Measurements from ENCODE around the gene HES4.

HES4 gene

DNA sequence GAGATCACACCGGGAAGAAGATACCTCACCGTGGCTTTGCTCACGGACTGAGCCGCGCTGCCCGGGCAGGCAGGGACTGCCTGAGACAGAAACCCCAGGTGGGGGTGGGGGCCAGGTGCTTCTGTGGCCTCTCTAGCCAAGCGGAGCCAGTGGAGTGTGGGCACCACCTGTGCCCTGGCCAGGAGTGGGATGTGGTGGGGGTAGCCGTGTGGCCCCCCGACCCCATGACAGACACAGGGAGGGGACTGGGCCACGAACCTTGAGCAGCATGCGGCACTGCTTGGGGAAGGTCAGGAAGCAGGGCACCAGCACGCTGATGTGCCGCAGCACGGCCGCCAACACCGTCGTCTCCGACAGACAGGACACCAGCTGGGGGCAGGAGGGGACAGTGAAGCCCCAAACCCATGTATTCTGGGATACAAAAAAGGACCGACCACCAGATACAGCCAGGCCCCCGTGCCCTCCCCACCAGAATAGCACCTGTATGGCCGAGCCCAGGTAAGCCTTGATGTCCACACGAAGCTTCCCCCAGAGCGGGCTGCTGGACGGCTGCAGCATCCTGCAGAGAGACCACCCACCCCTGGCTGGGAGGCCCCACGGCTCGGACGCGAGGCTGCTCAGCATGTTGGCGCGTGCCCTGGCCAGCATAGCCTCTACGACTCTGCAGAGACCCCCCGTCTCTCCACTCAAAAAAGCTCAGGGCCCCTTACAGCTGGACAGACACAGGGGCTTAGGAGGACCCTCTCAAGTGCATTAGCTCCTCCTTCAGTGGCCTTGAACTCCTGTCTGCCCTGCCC is 46.2 kb downstream of the HES4 start:
- DNase-seq (ENCODE audit: insufficient read length, low spot score) (no peak), FAIRE-seq (no peak)
- no peak for TF ChIP-seq SPI1 (IDR thresholded peaks at IDR 0.05; ENCODE audit: low read depth, low read length)
- TF ChIP-seq POLR2AphosphoS5 (IDR thresholded peaks at IDR 0.05; ENCODE audit: low read depth, low read length): no peak
- no peak for TF ChIP-seq POLR2A (IDR thresholded peaks at IDR 0.05; ENCODE audit: low read depth, low read length)
- no peak for TF ChIP-seq POU2F2 (IDR thresholded peaks at IDR 0.05; ENCODE audit: low read depth, low read length)
- TF ChIP-seq PAX5 (IDR thresholded peaks at IDR 0.05; ENCODE audit: insufficient read depth, low read length, severe bottlenecking): no peak
- no peak for TF ChIP-seq TAF1 (IDR thresholded peaks at IDR 0.05; ENCODE audit: low read depth, low read length)

DNA sequence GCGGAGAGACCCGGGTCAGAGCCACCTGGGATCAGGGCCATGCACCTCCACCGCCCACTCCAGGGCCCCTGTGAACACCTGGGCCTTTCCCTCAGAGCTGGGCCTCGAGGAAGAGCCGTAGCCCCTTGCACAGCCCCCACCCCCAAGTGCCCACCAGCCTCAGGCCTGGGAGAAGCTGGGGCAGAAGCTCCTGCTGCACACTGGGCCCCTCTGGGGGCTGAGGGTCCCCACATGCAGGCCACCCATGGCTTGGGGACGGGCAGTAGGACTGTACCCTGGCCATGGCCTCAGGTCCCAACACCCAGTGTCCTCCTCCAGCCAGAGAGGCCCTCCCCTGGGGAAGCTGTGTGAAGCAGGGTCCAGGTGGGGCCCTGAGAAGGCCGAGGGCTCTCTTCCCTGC is 47.3 kb downstream of the HES4 start:
- FAIRE-seq (no peak), DNase-seq (ENCODE audit: insufficient read length, low spot score) (no peak)
- TF ChIP-seq TAF1 (IDR thresholded peaks at IDR 0.05; ENCODE audit: low read depth, low read length) (no peak), POU2F2 (IDR thresholded peaks at IDR 0.05; ENCODE audit: low read depth, low read length) (no peak), PAX5 (IDR thresholded peaks at IDR 0.05; ENCODE audit: insufficient read depth, low read length, severe bottlenecking) (no peak), POLR2AphosphoS5 (IDR thresholded peaks at IDR 0.05; ENCODE audit: low read depth, low read length) (no peak), SPI1 (IDR thresholded peaks at IDR 0.05; ENCODE audit: low read depth, low read length) (no peak), POLR2A (IDR thresholded peaks at IDR 0.05; ENCODE audit: low read depth, low read length) (no peak)

DNA sequence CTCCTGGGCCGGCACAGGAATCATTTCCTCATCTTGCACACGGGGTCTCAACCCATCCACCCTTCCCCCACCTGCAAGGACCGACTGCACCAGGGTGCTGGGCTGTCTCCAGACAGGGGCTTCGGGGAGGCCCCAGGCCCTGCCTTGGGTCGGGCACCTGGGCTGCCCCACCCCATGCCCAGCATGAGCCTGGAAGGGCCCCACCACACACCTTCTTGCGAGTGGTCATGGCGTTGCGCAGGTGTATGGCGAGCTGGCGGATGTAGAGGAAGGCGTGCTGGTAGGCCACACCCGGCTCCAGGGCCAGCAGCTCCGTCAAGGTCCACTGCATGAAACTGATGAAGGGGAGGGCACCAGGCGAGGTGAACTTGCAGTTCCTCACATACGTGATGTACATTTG is 47.7 kb downstream of the HES4 start:
- DNase-seq (ENCODE audit: insufficient read length, low spot score) (no peak), FAIRE-seq (no peak)
- TF ChIP-seq PAX5 (IDR thresholded peaks at IDR 0.05; ENCODE audit: insufficient read depth, low read length, severe bottlenecking) (no peak), POU2F2 (IDR thresholded peaks at IDR 0.05; ENCODE audit: low read depth, low read length) (no peak), POLR2AphosphoS5 (IDR thresholded peaks at IDR 0.05; ENCODE audit: low read depth, low read length) (no peak), SPI1 (IDR thresholded peaks at IDR 0.05; ENCODE audit: low read depth, low read length) (no peak), POLR2A (IDR thresholded peaks at IDR 0.05; ENCODE audit: low read depth, low read length) (no peak), TAF1 (IDR thresholded peaks at IDR 0.05; ENCODE audit: low read depth, low read length) (no peak)

DNA sequence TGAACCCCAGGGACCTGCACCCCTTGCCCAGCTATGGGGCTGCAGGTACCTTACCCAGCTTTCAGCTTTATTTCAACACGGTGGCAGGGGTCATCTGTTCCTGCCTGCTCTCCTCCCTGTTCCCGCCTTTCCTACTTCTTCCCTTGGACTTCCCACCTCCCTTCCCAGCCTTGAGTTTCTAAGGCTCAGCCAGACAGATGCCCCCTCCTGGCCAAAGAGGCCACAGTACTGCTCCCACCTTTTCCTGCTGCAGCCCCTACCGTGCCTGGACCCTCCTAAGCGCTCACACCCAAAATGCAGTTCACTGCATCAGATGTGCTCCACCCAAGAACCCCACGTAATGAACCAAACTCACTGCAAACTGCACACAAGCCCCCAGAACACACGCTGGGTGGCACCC is 48.5 kb downstream of the HES4 start:
- FAIRE-seq (no peak), DNase-seq (ENCODE audit: insufficient read length, low spot score) (no peak)
- no peak for TF ChIP-seq SPI1 (IDR thresholded peaks at IDR 0.05; ENCODE audit: low read depth, low read length)
- TF ChIP-seq POLR2AphosphoS5 (IDR thresholded peaks at IDR 0.05; ENCODE audit: low read depth, low read length): no peak
- no peak for TF ChIP-seq TAF1 (IDR thresholded peaks at IDR 0.05; ENCODE audit: low read depth, low read length)
- no peak for TF ChIP-seq POLR2A (IDR thresholded peaks at IDR 0.05; ENCODE audit: low read depth, low read length)

DNA sequence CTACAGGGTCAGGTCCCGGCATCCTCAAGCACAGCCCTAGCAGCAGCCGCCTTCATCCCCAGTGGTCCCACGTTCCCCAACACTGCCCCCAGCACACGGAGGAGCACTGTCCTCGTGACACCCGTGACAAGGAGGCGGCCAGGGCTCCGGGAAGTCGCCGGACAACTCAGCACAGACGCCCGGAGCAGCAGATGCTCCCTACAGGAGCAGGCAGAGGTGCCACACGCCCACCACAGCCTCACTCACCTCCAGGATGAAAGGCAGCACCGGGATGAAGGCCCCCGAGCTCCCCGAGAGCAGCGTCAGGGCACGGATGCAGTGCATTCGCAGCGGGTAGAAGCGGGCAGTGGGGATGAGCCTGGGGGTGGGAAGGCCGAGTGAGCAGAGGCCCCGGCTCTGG is 49.0 kb downstream of the HES4 start:
- FAIRE-seq: no peak
- no peak for TF ChIP-seq SPI1 (IDR thresholded peaks at IDR 0.05; ENCODE audit: low read depth, low read length)
- no peak for TF ChIP-seq POU2F2 (IDR thresholded peaks at IDR 0.05; ENCODE audit: low read depth, low read length)
- no peak for DNase-seq (ENCODE audit: insufficient read length, low spot score)

DNA sequence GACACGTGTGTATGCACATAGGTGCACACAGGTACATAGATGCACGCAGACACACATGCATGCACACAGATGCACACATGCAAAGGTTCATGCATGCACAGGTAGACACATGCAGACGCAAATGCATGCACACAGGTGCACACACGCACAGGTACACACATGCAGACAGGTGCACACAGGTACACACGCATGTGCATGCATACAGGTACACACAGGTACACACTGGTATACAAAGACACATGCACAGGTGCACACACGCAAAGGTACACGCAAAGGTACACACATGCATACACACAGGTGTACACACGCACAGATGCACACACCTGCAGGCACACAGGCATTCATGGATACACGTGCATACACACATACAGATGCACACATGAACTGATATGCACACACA is 49.6 kb downstream of the HES4 start:
- no peak for FAIRE-seq
- no peak for TF ChIP-seq SPI1 (IDR thresholded peaks at IDR 0.05; ENCODE audit: low read depth, low read length)
- DNase-seq (ENCODE audit: insufficient read length, low spot score): no peak
